Activated CD8-positive, alpha-beta T cell treated with anti-CD3 and anti-CD28 coated beads for 36 hours (primary cell): ENCODE data around the gene KIF1C. TPM values are rescaled to one million over a fixed set of nuclear protein-coding genes. Genes with fewer than 3 reads are reported as not detected.

Experiments used
- ATAC-seq: fragments of 200-7000 bp; cut with Tn5 transposase; one replicate; pipeline ENCODE4 v1.10.0; 2021; ENCODE audit warnings: mild to moderate bottlenecking, moderate library complexity
- CTCF ChIA-PET: fragments of 350-600 bp; sonication (Branson Sonifier 250); formaldehyde crosslinking; loops from one replicate; lab custom pipeline; 2021; ENCODE audit warnings: antibody characterized with exemption; lab: Charles Lee
- POLR2A ChIA-PET: fragments of 350-600 bp; sonication (Branson Sonifier 250); formaldehyde crosslinking; loops from one replicate; lab custom pipeline; 2021; ENCODE audit warnings: antibody characterized with exemption; lab: Charles Lee
- DNase-seq: peaks from one replicate; pipeline ENCODE4 v3.0.0-alpha.2; 2020
- H3K27ac Mint-ChIP-seq: one replicate; pipeline ENCODE4 v1.8.0; 2021; ENCODE audit warnings: mild to moderate bottlenecking, mixed read lengths
- H3K27me3 Mint-ChIP-seq: one replicate; pipeline ENCODE4 v1.8.0; 2021; ENCODE audit warnings: mixed read lengths
- H3K36me3 Mint-ChIP-seq: one replicate; pipeline ENCODE4 v1.8.0; 2021; ENCODE audit warnings: low read depth, mixed read lengths
- H3K4me1 Mint-ChIP-seq: one replicate; pipeline ENCODE4 v1.8.0; 2021; ENCODE audit warnings: low read depth, mixed read lengths
- H3K4me3 Mint-ChIP-seq: one replicate; pipeline ENCODE4 v1.8.0; 2021; ENCODE audit warnings: mild to moderate bottlenecking, moderate library complexity, mixed read lengths
- H3K9me3 Mint-ChIP-seq: one replicate; pipeline ENCODE4 v1.8.0; 2021; ENCODE audit warnings: mixed read lengths
- CTCF ChIP-seq: fragments of 200-600 bp; IDR thresholded peaks from one replicate; pipeline ENCODE4 v1.8.0; 2022; ENCODE audit warnings: antibody characterized with exemption, mild to moderate bottlenecking
- intact Hi-C: fragments of 100-400 bp; cut with micrococcal nuclease; formaldehyde crosslinking; loops from one replicate; pipeline ENCODE4 v1.10.0; 2022
- total RNA-seq, 2 experiments: library from RNA; stranded (reverse); gene quantifications; one replicate each; pipeline ENCODE4 v1.2.3, GENCODE V29; 2021

Gene KIF1C
- total RNA-seq, 2 experiments from 2014 or later = 35.7 to 37.4 TPM

GRCh38 chr17:5033352-5034015, 35.7 kb downstream of the KIF1C start:
- no peaks in the 10 kb centered on the region for H3K36me3 Mint-ChIP-seq
- no peak for TF ChIP-seq CTCF
- H3K27me3 Mint-ChIP-seq = no peaks in the 10 kb centered on the region
- no peaks in the 10 kb centered on the region for H3K9me3 Mint-ChIP-seq
- intact Hi-C loops = no loop called here
- H3K4me1 Mint-ChIP-seq = peaks cover 16% of the 10 kb centered on the region
- DNase-seq = no peak
- ATAC-seq = no peak
- no peak overlapping the region for H3K27ac Mint-ChIP-seq
- POLR2A ChIA-PET = interaction anchor here (1.7 to 1.9 kb wide), 3 partner anchors 14 to 65 kb away, joined by 3 to 6 read pairs (median 5); no protein-coding TSS in a partner anchor
- no peak overlapping the region for H3K4me3 Mint-ChIP-seq
- CTCF ChIA-PET = interaction anchor here (1.9 kb wide), 1 partner anchor 28 kb away, joined by 14 read pairs; no protein-coding TSS in a partner anchor

- H3K27me3 Mint-ChIP-seq = no peaks in the 10 kb centered on the region
- intact Hi-C loops = no loop called here
- H3K4me1 Mint-ChIP-seq = peaks cover 16% of the 10 kb centered on the region
- DNase-seq (no peak), ATAC-seq (no peak)
- no peak for TF ChIP-seq CTCF
- H3K27ac Mint-ChIP-seq = no peak overlapping the region
- H3K36me3 Mint-ChIP-seq = no peaks in the 10 kb centered on the region
- H3K9me3 Mint-ChIP-seq = no peaks in the 10 kb centered on the region
- ChIA-PET CTCF (interaction anchor here (1.9 kb wide), 1 partner anchor 28 kb away, joined by 14 read pairs; no protein-coding TSS in a partner anchor), POLR2A (interaction anchor here (1.0 to 1.9 kb wide), 5 partner anchors 8 to 65 kb away, joined by 3 to 6 read pairs (median 3); no protein-coding TSS in a partner anchor)
- no peak overlapping the region for H3K4me3 Mint-ChIP-seq
These were observed 36.3 kb downstream of the KIF1C start for GRCh38 chr17:5034063-5034462.

- DNase-seq (no peak), ATAC-seq (no peak)
- no peak for TF ChIP-seq CTCF
- H3K27me3 Mint-ChIP-seq = no peaks in the 10 kb centered on the region
- intact Hi-C loops = no loop called here
- H3K4me1 Mint-ChIP-seq = peaks cover 16% of the 10 kb centered on the region
- ChIA-PET CTCF (interaction anchor here (0.9 to 1.9 kb wide), 2 partner anchors 12 to 27 kb away, joined by 3 to 14 read pairs; no protein-coding TSS in a partner anchor), POLR2A (interaction anchor here (1.0 to 1.9 kb wide), 5 partner anchors 9 to 66 kb away, joined by 3 to 6 read pairs (median 3); no protein-coding TSS in a partner anchor)
- no peak overlapping the region for H3K27ac Mint-ChIP-seq
- H3K36me3 Mint-ChIP-seq = no peaks in the 10 kb centered on the region
- H3K9me3 Mint-ChIP-seq = no peaks in the 10 kb centered on the region
- no peak overlapping the region for H3K4me3 Mint-ChIP-seq
These were observed 36.9 kb downstream of the KIF1C start for GRCh38 chr17:5034651-5035050.

GRCh38 chr17:5035315-5035714, 37.6 kb downstream of the KIF1C start, which contains the start of gene SLC52A1:
Gene SLC52A1 (minus strand): TSS chr17:5035426. CDS start chr17:5034606, 820 bp downstream.
- Mint-ChIP-seq H3K36me3 (no peaks in the 10 kb centered on the region), H3K27me3 (no peaks in the 10 kb centered on the region), H3K9me3 (no peaks in the 10 kb centered on the region), H3K4me1 (peaks cover 16% of the 10 kb centered on the region), H3K27ac (no peak within 1 kb of the TSS), H3K4me3 (no peak within 1 kb of the TSS)
- ATAC-seq = no peak
- ChIA-PET POLR2A (interaction anchor here (1.4 to 1.9 kb wide), 3 partner anchors 12 to 66 kb away, joined by 3 to 6 read pairs (median 5); no protein-coding TSS in a partner anchor), CTCF (interaction anchor here (0.9 to 1.9 kb wide), 2 partner anchors 11 to 26 kb away, joined by 3 to 14 read pairs; no protein-coding TSS in a partner anchor)
- no peak for TF ChIP-seq CTCF
- peak; percentile 20 for DNase-seq
- intact Hi-C loops = no loop called here
